IPS DF 19.7 (cell line): ENCODE measurements around the gene C5orf22.
A peak's percentile ranks its signal among the peaks of the same experiment; 100 is the strongest.
"Not testable (repeated sequence)": the region's sequence is repeated elsewhere in the genome, so short reads cannot be mapped to it uniquely, and the experiment has no call there.

Experiments used
- DNase-seq: peaks from one replicate; pipeline ENCODE4 v3.0.0-alpha.2; 2013; ENCODE audit warnings: low read depth, low spot score

C5orf22 gene

DNA sequence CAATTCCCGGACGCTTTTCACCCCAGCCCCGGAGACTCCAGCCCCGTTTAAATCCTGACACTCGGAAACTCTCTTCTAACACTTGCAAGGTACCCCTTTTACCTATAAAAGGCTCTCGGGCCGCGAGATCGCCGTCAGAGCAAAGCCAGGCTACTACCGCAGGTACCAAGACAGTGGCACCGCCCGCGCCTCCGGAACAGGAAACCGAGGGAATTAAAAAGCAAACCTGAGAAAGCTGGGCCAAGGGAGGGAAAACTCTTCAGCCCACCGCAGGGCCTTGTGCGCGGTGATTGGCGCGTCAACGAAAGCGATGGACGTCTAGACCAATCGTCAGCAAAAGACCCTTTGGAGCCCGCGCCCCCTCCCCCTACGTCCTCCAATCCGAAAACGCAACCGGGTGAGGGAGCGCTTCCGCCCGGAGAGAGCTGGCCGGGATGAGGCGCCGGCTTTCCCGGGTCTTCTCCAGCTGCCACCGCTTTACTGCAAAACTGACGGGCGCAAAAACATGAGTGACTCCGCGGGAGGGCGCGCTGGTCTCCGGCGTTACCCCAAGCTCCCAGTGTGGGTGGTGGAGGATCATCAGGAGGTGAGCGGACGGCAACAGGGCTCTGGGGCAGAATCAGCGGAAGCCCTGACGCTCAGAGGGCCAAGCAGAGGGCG, at the start of gene C5orf22, which contains the start of gene DROSHA:
TSS of gene C5orf22 (plus strand) at position 414 of the 660 bp plus-strand sequence. CDS start at position 506, 92 bp downstream.
TSS of gene DROSHA (minus strand) at position 206 of the 660 bp plus-strand sequence. CDS start 3,034 bp downstream, outside the sequence.
- peak; percentile 90 for DNase-seq

DNA sequence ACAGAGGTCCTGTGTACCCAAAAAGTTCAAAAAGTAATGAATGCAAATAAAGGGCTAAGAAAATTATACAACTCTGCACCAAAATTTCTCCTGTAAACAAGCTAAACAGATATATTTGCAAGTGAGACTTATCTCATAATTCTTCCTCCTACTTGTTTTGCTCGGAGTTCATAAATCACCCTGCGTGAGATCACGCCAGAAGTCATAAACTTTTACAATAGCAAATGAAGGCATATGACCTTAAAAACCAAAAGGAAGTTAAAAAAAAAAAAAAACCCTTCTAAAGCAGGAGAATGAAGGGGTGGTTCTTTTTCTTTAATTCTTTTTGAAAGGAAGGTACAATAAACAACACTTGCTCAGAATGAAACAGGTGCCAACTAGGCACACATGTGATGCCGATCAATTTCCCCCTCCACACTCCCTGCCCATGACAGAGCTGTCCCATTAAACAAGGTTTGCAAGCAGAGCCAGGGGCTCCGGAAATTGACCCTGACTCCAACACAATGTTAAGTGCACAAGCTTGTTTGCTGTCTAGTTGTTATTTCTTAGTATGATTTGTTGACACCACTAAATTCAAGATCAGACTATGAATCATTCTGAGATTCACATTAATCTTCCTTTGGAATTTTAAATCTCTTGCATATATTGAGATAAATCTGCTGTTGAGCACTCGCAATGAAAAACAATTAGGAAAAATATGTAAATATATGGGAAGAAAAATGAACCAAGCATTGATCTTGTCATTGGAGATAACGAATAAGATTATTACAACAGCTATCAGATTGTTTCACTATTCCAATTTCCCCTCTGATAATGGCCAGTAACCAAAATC, 46.5 kb upstream of the C5orf22 start:
- DNase-seq, result no peak

DNA sequence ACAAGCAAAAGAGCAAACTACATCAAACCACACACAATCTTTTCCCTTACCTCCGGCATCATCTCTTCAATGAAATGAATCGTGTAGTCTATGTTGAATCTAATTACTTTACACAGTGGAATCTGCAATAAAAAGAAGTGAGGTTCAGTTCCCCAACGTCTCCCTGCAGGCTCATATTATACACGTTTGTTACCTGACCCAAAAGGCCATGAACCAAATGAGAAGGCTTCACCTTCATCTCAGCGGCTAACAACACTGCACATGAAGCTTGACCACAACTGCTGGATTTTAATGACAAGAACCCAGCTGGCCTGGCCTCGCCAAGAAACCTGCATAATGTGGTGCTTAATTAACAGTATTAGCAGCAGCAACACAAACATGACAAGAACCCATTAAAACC, 45.7 kb upstream of the C5orf22 start:
- DNase-seq, result no peak

DNA sequence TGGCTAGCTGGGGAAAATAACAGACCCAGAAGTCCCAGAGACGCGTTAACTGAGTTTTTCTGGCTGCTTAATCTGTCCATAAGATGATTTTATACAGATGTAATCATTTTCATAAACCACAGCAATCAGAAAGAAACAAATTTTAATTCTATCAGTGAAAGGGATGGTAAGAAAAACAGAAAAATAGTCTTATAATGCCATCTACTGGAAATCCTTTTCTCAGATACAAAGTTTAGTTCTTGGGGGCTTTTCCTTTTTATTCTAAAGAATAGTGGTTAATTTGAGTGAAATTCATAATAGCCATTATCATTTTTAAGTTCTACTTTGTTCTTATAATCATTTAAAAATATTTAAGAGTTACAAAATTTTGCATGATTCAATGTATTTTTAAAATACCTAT, 44.6 kb upstream of the C5orf22 start:
- no peak for DNase-seq

DNA sequence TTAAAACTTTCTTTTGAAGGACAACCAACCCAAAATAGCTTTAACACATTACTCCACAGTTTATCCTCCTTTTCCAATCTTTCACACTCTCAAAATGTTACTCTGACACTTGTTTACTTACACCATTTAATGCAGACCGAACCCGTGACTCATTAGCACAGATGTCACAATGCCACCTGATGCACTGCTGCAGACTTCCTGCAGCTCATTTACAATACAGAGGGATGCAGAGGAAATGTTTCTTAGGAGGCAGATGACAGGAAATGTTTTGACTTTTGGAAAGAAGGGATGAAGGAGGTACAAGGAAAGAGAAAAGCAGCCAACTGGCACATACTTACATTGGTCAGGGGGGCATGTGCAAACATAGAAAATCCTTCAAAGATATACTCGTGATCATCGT, 39.2 kb upstream of the C5orf22 start:
- peak; percentile 33 for DNase-seq

DNA sequence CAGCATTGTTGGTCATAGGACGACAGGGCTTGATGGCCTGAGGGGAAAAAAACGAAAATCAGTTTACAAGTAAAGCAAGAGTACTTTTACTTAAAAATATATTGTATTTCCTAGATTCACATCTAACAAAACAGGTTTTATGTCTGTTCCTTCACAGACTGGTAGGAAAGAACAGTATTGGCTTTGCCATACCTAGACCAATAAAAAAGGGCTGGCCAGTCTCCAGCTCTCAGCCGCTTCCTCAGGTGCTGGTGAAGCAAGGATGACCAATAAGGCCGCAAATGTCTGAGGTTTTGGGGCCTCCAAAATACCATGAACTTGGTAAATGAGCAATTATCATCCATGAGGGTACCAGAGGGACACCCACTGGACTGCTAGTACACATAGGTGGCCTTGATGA, 36.8 kb upstream of the C5orf22 start:
- DNase-seq, result no peak

DNA sequence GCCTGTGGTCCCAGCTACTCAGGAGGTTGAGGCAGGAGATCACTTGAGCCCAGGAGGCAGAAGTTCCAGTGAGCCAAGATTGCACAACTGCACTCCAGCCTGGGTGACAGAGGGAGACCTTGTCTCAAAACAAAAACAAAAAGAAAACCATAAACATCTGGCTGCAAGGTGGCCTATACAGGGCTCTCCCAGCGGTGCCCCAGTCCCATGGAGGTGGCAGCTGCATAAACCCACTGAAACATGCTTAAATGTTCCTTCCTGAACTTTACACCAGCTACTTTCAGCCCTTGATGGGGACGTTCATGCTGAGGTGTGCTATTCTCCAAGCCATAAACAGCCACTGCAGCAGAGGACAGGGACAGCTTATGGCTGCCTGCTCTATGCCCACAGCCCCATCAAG, 35.8 kb upstream of the C5orf22 start:
- DNase-seq, result no peak

DNA sequence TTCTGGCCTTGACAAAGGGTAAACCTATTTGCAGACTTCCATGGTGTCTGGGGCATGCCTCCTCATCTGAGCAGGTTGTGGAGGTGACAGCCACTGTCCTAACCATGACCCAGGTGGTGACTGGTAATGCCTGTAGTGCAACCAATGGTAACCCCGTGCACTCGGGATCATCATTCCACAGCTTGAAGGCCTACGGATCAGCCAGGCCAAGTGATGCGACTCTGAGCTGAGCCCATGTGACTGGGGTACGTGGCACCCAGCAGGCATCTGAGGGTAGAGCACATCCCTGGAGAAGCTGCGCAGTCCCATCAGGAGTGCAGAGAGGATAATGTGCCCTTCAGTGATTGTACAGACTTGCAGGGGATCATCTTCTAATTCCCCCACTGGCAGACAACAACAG, 35.2 kb upstream of the C5orf22 start:
- no peak for DNase-seq

DNA sequence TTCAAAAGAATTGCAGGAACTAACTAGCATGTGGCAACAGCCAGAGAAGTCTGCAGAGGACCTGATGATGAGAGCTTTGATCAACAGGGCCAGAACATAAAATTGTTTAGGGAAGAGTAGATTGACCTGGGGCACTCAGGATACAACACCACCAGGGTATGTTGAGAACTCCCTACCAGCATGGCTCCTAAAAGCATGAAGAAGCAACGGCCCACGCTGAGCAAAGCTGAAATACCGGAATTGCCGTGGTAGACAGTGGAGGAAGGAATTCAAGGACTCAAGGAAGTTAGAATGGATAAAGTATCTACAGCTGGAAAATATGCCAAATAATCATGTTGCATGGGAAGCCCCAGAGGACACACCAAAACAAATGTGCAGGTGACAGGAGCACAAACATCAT, 31.8 kb upstream of the C5orf22 start:
- no peak for DNase-seq

DNA sequence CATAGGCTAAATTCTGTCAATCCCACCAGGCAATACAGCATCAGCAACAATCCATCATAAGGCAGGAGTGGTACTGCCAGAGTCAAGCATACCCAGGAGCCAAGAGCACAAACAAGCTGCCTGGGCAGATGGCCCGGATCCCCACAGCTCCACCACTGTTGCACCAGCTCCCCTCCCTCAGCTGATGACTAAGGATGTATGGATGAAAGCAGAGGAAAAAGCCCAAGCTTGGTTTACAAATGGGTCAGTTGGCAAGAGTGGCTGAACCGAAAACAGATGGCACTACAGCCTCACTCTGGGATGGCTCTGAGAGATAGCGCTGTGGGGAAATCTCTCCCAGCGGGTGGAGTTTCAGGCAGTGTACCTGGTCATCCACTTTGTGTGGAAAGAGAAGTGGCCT, 29.6 kb upstream of the C5orf22 start:
- no peak for DNase-seq

DNA sequence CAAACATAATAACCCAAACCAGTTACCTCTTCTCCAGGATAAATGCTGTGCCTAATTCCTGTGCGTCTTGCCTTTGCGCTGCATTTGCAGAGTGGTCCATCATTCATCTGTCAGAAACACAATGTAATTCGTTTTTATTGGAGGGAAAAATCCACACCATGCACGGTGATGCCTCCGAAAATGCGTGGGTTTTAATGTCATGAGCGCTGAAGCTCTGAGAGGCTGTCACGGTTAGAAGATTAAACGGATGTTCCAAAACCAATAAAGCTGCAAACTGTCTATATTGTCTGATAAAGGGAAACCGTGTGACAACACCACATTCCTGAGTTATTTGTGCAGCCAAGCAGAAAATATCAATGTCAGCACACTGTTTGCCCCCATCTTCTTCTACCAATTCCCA, 27.6 kb upstream of the C5orf22 start:
- no peak for DNase-seq

DNA sequence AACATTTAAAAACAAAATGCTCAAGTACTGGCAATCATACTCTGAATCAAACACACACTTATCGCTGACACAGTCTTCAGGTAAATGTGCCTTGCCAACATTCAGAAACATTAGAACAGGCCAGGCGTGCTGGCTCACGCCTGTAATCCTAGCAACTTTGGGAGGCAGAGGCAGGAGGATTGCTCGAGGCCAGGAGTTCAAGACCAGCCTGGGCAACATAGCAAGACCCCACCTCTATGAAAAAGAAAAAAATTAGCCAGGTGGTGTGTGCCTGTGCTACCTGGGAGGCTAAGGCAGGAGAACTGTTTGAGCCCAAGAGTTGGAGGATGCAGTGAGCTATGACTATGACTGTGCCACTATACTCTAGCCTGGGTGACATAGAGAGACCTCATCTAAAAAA, 20.8 kb upstream of the C5orf22 start:
- no peak for DNase-seq

DNA sequence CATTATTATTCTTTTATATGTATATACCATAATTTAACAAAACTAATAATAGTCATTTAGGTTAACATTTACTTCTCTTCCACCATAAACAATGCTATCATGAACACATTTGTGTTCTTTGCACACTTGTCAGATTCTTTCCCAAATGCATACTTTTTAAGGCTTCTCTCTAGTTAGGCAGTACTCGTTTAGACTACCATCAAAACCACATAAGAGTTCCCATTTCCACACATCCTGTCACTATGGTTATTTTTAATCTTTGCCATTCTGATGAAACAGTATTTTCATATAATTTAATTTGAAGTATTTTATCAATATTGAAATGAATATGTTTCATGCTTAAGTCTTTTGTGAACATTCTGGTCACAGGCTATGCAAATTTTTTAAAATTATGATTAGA, 15.3 kb upstream of the C5orf22 start:
- DNase-seq, result no peak

DNA sequence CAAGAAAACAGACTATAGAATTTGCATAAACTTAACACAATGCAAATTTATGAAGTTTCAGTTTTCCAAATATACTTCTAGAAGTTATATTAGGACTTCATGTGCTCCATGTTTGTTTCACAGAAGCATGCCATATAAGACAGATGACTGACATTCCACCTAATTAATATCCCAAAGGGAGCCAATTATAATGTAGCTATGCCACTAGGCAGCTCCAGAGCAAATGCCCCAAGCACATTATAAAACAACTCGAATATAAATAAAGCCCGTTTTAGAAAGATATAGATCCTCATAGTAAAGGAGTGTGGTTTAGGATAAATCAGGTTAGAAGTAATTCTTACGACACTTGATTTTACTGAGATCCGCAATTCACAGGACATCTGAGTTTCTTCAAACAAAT, 9.1 kb upstream of the C5orf22 start:
- no peak for DNase-seq

DNA sequence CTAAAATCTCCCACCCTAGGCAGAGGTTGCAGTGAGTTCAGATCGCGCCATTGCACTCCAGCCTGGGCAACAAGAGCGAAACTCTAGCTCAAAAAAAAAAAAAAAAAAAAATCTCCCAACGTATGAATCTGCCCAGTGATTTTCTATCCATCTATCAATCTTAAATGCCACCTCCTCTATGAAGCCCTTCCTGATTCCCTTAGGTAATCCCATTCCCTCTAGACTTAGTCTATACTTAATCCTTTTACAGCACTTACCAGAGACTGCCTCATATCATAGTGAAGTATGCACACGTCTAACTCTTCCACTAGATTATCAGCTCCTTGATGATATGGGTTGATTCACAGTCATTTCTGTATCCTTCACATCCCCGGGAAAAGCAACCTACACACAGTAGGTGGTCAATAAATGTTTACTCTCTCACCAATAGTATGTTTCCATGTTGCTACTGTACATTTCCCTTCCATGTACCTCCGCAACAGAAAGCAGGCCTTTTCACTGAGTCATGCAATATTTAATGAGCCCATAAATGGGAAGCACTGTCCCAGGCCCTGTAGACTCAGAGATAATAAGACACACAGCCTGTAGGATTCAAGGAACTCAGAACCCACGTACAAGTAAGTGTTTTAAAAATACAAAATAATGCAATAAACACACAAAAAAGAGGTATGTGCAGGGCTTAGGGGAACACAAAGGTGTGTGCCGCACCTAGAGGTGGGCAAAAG, 1.4 kb upstream of the C5orf22 start:
- no peak for DNase-seq

DNA sequence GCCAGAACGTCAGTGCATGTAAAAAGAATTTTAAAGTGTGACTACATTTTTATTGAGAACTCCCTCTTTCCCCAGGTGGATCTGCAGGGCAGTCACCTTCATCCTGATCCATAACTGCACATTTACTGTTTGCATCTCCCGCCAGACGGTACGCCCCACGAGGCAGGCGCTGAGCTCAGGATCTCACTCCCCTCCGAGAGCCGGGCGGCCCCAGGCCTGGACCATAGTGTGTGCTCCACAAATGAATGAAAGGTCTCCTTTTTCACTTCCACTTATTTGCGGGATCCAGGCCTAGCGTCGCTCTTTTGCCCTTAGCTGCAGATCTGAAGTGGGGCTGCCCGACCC, 586 bp upstream of the C5orf22 start:
- DNase-seq, result no peak

DNA sequence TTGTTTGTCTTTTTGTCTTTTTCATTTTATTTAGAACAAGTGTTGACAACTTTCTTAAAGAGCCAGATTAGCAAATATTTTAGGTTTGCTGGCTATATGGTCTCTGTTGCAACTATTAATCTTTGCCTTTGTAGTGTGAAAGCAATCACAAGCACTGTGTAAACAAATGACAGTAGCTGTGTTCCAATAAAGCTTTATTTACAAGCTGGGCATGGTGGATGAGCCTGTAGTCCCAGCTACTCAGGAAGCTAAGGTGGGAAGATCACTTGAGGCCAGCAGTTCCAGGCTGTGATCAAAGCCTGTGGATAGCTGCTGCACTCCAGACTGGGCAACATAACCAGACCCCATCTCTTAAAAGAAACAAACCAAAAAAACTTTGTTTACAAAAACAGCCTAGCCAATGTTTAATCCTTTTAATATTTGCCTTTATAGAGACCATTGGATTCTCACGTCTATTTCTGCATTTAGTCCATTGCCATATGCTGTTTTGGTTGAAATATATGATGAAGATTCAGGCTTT, 2.5 kb downstream of the C5orf22 start:
- no peak for DNase-seq

DNA sequence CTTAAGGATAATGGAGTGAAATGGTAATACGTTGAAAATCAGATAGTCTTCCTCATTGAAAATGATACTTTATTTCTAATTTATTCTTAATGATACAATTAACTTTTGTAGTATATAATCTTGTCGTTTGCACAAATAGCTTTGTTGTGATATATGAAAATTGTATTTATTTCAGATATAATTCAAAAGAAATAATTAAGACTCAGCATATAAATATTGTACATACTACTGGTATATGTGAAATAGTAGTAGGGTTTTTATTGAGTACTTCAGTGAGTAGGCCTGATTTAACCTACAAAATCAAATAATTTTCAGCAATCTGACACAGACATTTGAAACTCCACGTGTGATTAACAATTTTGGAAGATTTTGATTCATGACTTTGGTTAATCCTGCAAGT, 4.8 kb downstream of the C5orf22 start:
- DNase-seq, result no peak

DNA sequence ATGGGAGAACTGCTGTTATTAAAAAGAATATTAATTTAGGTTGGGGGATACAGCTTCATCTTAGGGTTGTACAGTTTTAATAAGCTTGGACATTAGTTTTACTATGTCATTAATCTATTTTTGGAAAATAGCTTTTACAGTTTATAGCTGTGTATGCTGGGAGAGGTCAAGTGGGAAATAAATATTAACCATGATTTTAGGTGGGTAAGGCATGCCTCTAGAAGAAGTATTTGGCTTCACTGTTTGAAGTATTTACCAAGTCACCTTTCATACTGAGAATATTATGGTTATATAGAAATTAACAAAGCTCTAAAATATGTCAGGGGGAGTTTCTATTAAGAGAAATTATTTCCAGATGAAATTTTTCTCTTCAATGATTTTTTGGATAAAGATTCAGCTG, 5.2 kb downstream of the C5orf22 start:
- DNase-seq, result no peak

DNA sequence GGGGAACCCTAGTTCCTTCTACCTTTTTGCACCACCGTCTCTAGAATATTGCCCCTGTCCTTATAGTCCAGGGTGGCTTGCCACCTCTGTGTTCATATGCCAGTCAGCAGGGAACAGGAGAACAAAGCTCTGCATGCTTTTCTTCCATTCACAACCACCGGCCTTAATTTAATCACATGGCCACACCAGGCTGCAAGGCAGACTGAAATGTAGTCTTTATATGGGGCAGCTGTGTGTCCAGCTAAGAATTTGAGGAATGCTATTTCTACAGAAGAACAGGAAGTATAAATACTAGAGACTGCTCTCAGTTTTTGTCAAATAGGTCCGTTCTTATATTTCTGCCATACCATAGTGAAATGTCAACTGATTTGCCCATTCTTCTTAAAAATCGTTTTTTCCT, 5.8 kb downstream of the C5orf22 start:
- DNase-seq, result no peak

DNA sequence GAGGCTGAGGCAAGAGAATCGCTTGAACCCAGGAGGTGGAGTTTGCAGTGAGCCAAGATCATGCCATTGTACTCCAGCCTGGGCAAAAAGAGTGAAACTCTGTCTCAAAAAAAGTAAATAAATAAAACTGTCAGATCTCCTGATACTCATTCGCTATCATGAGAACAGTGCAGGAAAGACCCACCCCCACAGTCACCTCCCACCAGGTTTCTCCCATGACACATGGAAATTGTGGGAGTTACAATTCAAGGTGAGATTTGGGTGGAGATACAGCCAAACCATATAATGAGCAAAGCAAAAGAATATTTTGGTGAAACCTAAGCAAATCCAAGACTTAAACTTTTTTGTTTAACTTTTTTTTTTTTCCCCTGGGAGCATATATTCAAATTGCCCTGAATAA, 17.0 kb downstream of the C5orf22 start:
- DNase-seq, result not testable (repeated sequence)

DNA sequence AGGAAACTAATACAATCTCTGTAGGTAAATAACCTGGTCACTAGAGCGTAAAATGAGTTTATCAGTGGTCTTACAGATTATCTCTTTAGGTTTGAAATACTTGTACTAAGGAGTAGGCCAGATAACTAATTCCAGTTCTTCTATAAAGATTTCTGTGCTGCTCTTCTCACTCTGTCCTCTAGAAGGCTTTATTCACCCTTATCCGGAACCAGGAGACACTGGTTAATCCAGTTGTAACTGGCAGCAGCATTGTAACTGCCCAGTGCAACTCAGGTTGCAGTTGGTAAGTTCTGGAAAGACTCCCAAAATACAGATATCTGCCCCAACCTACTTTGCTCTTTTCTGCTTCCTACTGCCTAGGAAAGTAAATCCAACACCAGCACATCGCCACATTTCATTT, 19.8 kb downstream of the C5orf22 start:
- DNase-seq, result no peak
